ENCODE data around the gene SLC22A31.

SLC22A31 gene

GRCh38 chr16:89217138-89217387 is 16.7 kb upstream of the SLC22A31 start:
- no peak for TF ChIP-seq CTCF (IDR thresholded peaks at IDR 0.05; ENCODE audit: low read length)
- Histone ChIP-seq H3K27ac (ENCODE audit: low read depth, low read length, poor library complexity, severe bottlenecking) (peak overlapping the region; percentile 53), H3K27me3 (ENCODE audit: insufficient read depth, low read length) (no peaks in the 10 kb centered on the region), H3K9me3 (ENCODE audit: low read length) (no peaks in the 10 kb centered on the region), H3K4me1 (ENCODE audit: insufficient read depth, low read length, severe bottlenecking) (peaks cover 18% of the 10 kb centered on the region), H3K9me2 (ENCODE audit: low read depth, low read length) (no peaks in the 10 kb centered on the region), H2AFZ (ENCODE audit: low read length) (no peak overlapping the region), H3K4me3 (ENCODE audit: low read depth, low read length, poor library complexity, severe bottlenecking) (peak overlapping the region; percentile 96), H4K20me1 (ENCODE audit: insufficient read depth, low read length) (no peaks in the 10 kb centered on the region), H3K79me2 (ENCODE audit: insufficient read depth, low read length) (0 out of 2 replicates have a peak, but pooled peaks cover 5% of the 10 kb centered on the region), H3K36me3 (ENCODE audit: insufficient read depth, low read length) (peaks cover 10% of the 10 kb centered on the region; the same call in 1 of the 2 replicates), H3F3A (ENCODE audit: insufficient read depth, low read length) (no peaks in the 10 kb centered on the region), H3K9ac (ENCODE audit: low read length) (peak overlapping the region; percentile 78), H3K4me2 (ENCODE audit: low read length) (peak overlapping the region; percentile 90)

GRCh38 chr16:89216315-89217137 is 16.2 kb upstream of the SLC22A31 start:
- 0 out of 2 replicates have a peak, but pooled peaks cover 5% of the 10 kb centered on the region for H3K79me2 ChIP-seq (ENCODE audit: insufficient read depth, low read length)
- peak overlapping the region; percentile 96 for H3K4me3 ChIP-seq (ENCODE audit: low read depth, low read length, poor library complexity, severe bottlenecking)
- H3F3A ChIP-seq (ENCODE audit: insufficient read depth, low read length), result no peaks in the 10 kb centered on the region
- peak overlapping the region; percentile 78 for H3K9ac ChIP-seq (ENCODE audit: low read length)
- H3K27ac ChIP-seq (ENCODE audit: low read depth, low read length, poor library complexity, severe bottlenecking), result peak overlapping the region; percentile 53
- no peaks in the 10 kb centered on the region for H4K20me1 ChIP-seq (ENCODE audit: insufficient read depth, low read length)
- peaks cover 4% of the 10 kb centered on the region; the same call in 1 of the 2 replicates for H3K36me3 ChIP-seq (ENCODE audit: insufficient read depth, low read length)
- peak; percentile 85 for TF ChIP-seq CTCF (IDR thresholded peaks at IDR 0.05; ENCODE audit: low read length)
- no peak for TF ChIP-seq EZH2 (IDR thresholded peaks at IDR 0.05; ENCODE audit: borderline replicate concordance, low read length)
- no peaks in the 10 kb centered on the region for H3K27me3 ChIP-seq (ENCODE audit: insufficient read depth, low read length)
- H3K4me2 ChIP-seq (ENCODE audit: low read length), result peak overlapping the region; percentile 90
- peaks cover 18% of the 10 kb centered on the region for H3K4me1 ChIP-seq (ENCODE audit: insufficient read depth, low read length, severe bottlenecking)
- no peak overlapping the region for H2AFZ ChIP-seq (ENCODE audit: low read length)
- H3K9me2 ChIP-seq (ENCODE audit: low read depth, low read length), result no peaks in the 10 kb centered on the region
- H3K9me3 ChIP-seq (ENCODE audit: low read length), result no peaks in the 10 kb centered on the region

GRCh38 chr16:89210904-89211515 is 10.7 kb upstream of the SLC22A31 start:
- no peak overlapping the region for H3K27ac ChIP-seq (ENCODE audit: low read depth, low read length, poor library complexity, severe bottlenecking)
- no peak overlapping the region for H3K4me3 ChIP-seq (ENCODE audit: low read depth, low read length, poor library complexity, severe bottlenecking)
- H3K4me1 ChIP-seq (ENCODE audit: insufficient read depth, low read length, severe bottlenecking), result peaks cover 1% of the 10 kb centered on the region
- no peak overlapping the region for H2AFZ ChIP-seq (ENCODE audit: low read length)
- H3K9ac ChIP-seq (ENCODE audit: low read length), result no peak overlapping the region
- no peaks in the 10 kb centered on the region; the same call in 1 of the 2 replicates for H3K27me3 ChIP-seq (ENCODE audit: insufficient read depth, low read length)
- H3K79me2 ChIP-seq (ENCODE audit: insufficient read depth, low read length), result no peaks in the 10 kb centered on the region
- no peaks in the 10 kb centered on the region for H4K20me1 ChIP-seq (ENCODE audit: insufficient read depth, low read length)
- no peaks in the 10 kb centered on the region for H3K9me2 ChIP-seq (ENCODE audit: low read depth, low read length)
- H3K4me2 ChIP-seq (ENCODE audit: low read length), result no peak overlapping the region
- H3K36me3 ChIP-seq (ENCODE audit: insufficient read depth, low read length), result no peaks in the 10 kb centered on the region
- TF ChIP-seq EZH2 (IDR thresholded peaks at IDR 0.05; ENCODE audit: borderline replicate concordance, low read length) (no peak), CTCF (IDR thresholded peaks at IDR 0.05; ENCODE audit: low read length) (no peak)
- no peaks in the 10 kb centered on the region for H3F3A ChIP-seq (ENCODE audit: insufficient read depth, low read length)
- no peaks in the 10 kb centered on the region for H3K9me3 ChIP-seq (ENCODE audit: low read length)

Measured in OCI-LY1 (cell line).